Measurements from ENCODE around the gene AGPS.

GRCh38 chr2:177540283-177540682 lies 147.7 kb downstream of the AGPS start:
- TF ChIP-seq CTCF (conservative IDR thresholded peaks at IDR 0.05; ENCODE audit: low read depth, low read length) (no peak), EZH2 (IDR thresholded peaks at IDR 0.05; ENCODE audit: borderline replicate concordance, low read depth, low read length, poor library complexity, severe bottlenecking) (no peak)
